ENCODE data around the gene NF2. TPM values are rescaled to one million over a fixed set of nuclear protein-coding genes. Genes with fewer than 3 reads are reported as not detected.

NF2 gene
- total and polyA plus RNA-seq, 3 donors from 2014 or later = 23.4 to 45.2 (median 32.5) TPM

DNA sequence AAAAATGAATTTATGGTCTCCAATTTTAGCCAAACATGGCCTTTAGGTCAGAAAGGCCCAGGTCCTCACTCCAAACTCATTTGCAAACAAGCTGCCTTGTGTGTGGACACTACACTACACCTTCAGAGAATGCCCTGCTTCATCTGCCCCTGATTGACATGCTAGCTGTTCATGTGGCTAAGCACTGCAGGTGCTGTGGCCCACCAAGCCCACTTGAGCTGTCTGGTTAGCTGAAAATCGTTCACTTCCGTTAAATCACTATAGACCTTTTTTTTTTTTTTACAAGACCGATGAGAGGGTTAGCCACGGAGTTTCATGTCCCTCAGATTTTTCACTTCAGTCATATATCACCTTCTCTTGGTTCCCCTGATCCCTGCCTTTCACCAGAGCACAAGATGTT, 39.3 kb downstream of the NF2 start:
- no peak for DNase-seq
- TF ChIP-seq, protein P1, sequence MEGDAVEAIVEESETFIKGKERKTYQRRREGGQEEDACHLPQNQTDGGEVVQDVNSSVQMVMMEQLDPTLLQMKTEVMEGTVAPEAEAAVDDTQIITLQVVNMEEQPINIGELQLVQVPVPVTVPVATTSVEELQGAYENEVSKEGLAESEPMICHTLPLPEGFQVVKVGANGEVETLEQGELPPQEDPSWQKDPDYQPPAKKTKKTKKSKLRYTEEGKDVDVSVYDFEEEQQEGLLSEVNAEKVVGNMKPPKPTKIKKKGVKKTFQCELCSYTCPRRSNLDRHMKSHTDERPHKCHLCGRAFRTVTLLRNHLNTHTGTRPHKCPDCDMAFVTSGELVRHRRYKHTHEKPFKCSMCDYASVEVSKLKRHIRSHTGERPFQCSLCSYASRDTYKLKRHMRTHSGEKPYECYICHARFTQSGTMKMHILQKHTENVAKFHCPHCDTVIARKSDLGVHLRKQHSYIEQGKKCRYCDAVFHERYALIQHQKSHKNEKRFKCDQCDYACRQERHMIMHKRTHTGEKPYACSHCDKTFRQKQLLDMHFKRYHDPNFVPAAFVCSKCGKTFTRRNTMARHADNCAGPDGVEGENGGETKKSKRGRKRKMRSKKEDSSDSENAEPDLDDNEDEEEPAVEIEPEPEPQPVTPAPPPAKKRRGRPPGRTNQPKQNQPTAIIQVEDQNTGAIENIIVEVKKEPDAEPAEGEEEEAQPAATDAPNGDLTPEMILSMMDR (IDR thresholded peaks at IDR 0.05) = no peak
- TF ChIP-seq POLR2A (IDR thresholded peaks at IDR 0.05) = no peak
- 91 to 96% methylated on average over 4 of the region's 4 CpGs for WGBS, 2 donors
- intact Hi-C loops (cut with DNase I; ENCODE audit: low total_unique reads) = no loop called here
- H3K27ac ChIP-seq = no peak overlapping the region
- no peaks in the 10 kb centered on the region for H3K4me1 ChIP-seq
- H3K36me3 ChIP-seq (ENCODE audit: low read depth, missing control alignments) = no peaks in the 10 kb centered on the region
- no peak overlapping the region for H3K4me3 ChIP-seq
- H3K27me3 ChIP-seq = no peaks in the 10 kb centered on the region
- no peaks in the 10 kb centered on the region for H3K9me3 ChIP-seq

DNA sequence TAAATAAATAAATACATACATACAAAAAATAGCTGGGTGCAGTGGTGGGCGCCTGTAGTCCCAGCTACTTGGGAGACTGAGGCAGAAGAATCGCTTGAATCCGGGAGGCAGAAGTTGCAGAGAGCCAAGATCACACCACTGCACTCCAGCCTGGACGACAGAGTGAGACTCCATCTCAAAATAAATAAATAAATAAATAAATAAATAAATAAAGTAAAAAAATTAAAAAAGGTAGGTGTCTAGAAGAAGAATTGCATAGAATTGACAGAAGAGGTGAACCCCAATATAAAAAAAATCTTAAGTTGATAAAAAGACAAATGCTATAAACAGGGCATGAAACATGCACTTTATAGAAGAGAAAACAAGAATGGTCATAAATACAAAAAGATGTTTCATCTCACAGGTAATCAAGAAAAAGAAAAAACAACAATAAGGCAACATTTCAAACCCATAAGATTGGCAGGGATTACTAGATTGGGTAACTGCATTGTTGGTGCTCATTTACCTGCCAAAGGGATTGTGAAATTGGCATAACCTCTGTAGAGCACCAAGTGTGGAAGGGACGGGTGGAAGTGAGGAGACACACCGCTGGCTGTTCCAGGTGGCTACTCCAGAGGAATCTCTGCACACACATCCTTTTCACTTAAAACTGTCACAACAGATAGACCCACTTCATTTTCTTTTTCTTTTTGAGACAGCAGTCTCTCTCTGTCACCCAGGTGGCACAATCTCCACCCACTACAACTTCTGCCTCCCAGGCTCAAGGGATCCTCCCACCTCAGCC, 44.7 kb downstream of the NF2 start:
- WGBS, 2 donors = 92 to 94% methylated on average over 6 of the region's 6 CpGs
- DNase-seq = no peak
- TF ChIP-seq POLR2A (IDR thresholded peaks at IDR 0.05) = no peak
- TF ChIP-seq, protein P1 (IDR thresholded peaks at IDR 0.05) = no peak
- Histone ChIP-seq H3K9me3 (no peaks in the 10 kb centered on the region), H3K4me3 (no peak overlapping the region), H3K36me3 (ENCODE audit: low read depth, missing control alignments) (no peaks in the 10 kb centered on the region), H3K27ac (no peak overlapping the region), H3K27me3 (no peaks in the 10 kb centered on the region), H3K4me1 (no peaks in the 10 kb centered on the region)
- intact Hi-C loops (cut with DNase I; ENCODE audit: low total_unique reads) = no loop called here

DNA sequence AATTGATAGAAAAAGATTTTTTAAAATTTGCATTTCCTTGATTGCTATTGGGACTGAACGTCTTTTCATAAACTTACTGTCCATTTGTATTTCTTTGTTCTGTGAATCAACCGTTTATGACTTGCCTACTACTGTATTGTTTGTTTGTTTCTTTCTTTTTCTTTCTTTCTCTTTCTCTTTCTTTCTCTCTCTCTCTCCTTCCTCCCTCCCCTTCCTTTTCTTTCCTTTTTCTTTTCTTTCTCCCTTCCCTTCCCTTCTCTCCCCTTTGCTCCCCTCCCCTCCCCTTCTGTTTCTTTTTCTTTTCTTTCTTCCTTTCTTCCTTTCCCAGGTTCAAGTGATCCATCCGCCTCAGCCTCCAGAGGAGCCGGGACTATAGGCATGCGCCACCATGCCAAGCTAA, 46.9 kb downstream of the NF2 start:
- no peaks in the 10 kb centered on the region for H3K27me3 ChIP-seq
- no peak overlapping the region for H3K4me3 ChIP-seq
- 92% methylated on average over 5 of the region's 5 CpGs for WGBS, 2 donors
- H3K36me3 ChIP-seq (ENCODE audit: low read depth, missing control alignments) = no peaks in the 10 kb centered on the region
- H3K4me1 ChIP-seq = no peaks in the 10 kb centered on the region
- H3K9me3 ChIP-seq = no peaks in the 10 kb centered on the region
- TF ChIP-seq, protein P1 (IDR thresholded peaks at IDR 0.05) = no peak
- TF ChIP-seq POLR2A (IDR thresholded peaks at IDR 0.05) = no peak
- no peak for DNase-seq
- intact Hi-C loops (cut with DNase I; ENCODE audit: low total_unique reads) = no loop called here
- H3K27ac ChIP-seq = no peak overlapping the region

DNA sequence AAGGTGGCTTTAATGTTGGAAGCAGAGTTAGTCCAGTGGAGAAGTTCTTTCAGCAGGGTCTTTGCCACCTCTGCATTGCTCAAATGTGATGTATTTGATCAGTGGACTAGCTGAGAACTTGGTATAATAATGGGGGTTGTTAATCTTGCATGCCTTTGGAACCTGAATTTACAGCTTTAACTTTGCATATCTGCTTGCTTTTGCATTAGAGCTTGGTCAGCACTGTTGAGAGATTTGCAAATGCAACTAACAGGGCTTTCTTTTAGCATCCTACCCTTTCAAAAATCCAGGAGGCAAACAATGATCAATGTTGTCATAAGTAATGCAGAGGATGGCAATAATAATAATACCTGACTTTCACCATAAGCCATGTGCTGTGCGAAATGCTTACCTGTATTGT, 48.2 kb downstream of the NF2 start:
- Histone ChIP-seq H3K4me3 (no peak overlapping the region), H3K27me3 (no peaks in the 10 kb centered on the region), H3K27ac (no peak overlapping the region), H3K4me1 (no peaks in the 10 kb centered on the region), H3K36me3 (ENCODE audit: low read depth, missing control alignments) (no peaks in the 10 kb centered on the region), H3K9me3 (no peaks in the 10 kb centered on the region)
- DNase-seq = no peak
- TF ChIP-seq POLR2A (IDR thresholded peaks at IDR 0.05) = no peak
- TF ChIP-seq, protein P1 (IDR thresholded peaks at IDR 0.05) = no peak
- WGBS, 2 donors = 97 to 100% methylated on average over 1 of the region's 1 CpG
- intact Hi-C loops (cut with DNase I; ENCODE audit: low total_unique reads) = no loop called here

DNA sequence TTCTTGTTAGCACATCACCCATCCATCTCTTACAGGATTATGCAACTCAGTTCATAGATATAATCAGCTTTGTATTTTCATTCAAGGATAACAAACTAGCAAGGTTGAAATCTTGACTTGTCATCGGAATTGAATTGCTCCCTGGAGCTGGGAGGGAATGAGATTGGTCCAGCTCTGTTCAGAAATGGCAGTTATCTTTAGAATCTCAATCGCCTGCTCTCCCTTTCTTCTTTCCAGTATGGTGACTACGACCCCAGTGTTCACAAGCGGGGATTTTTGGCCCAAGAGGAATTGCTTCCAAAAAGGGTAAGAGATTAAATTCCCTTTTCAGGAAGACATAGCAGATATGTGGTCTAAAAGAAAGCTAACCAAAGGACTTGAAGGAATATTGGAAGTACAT, 51.0 kb downstream of the NF2 start:
- H3K27ac ChIP-seq = no peak overlapping the region
- no peak for TF ChIP-seq POLR2A (IDR thresholded peaks at IDR 0.05)
- TF ChIP-seq, protein P1 (IDR thresholded peaks at IDR 0.05) = no peak
- no peak for DNase-seq
- no peak overlapping the region for H3K4me3 ChIP-seq
- no peaks in the 10 kb centered on the region for H3K4me1 ChIP-seq
- H3K27me3 ChIP-seq = no peaks in the 10 kb centered on the region
- no peaks in the 10 kb centered on the region for H3K9me3 ChIP-seq
- intact Hi-C loops (cut with DNase I; ENCODE audit: low total_unique reads) = no loop called here
- H3K36me3 ChIP-seq (ENCODE audit: low read depth, missing control alignments) = no peaks in the 10 kb centered on the region
- 90 to 92% methylated on average over 4 of the region's 4 CpGs for WGBS, 2 donors

All from testis (tissue), 3 donors.